BJ (cell line): ENCODE measurements around the gene AK2. TPM values are rescaled to one million over a fixed set of nuclear protein-coding genes. Genes with fewer than 3 reads are reported as not detected.

Experiments
- CTCF ChIA-PET: fragments of 350-600 bp; formaldehyde crosslinking; extraction: SDS; loops from one replicate; lab custom pipeline; 2021; ENCODE audit warnings: antibody characterized with exemption, inconsistent platforms; lab: Yijun Ruan, JAX
- POLR2A ChIA-PET: fragments of 300-600 bp; sonication (Branson Sonifier 250); formaldehyde crosslinking; extraction: SDS; loops from one replicate; lab custom pipeline; 2021; ENCODE audit warnings: antibody characterized with exemption; lab: Charles Lee
- DNase-seq: peaks from one replicate; pipeline ENCODE4 v3.0.0-alpha.2; 2011; ENCODE audit warnings: low read depth
- H3K27me3 ChIP-seq: 2 replicates; pipeline ENCODE4 v1.6.0; 2011; ENCODE audit warnings: low read length; ENCODE audit not compliant: control insufficient read depth, insufficient read depth
- H3K36me3 ChIP-seq: 2 replicates; pipeline ENCODE4 v1.5.1; 2011; ENCODE audit warnings: low read length; ENCODE audit not compliant: control insufficient read depth, insufficient read depth
- H3K4me3 ChIP-seq: 2 replicates; pipeline ENCODE4 v1.5.1; 2011; ENCODE audit warnings: low read depth, mild to moderate bottlenecking, control low read depth, low read length
- polyA plus RNA-seq: library from polyadenylated mRNA; depleted of rRNA; stranded (reverse); fragments of >200 nt; gene quantifications from 2 replicates; pipeline ENCODE4 v1.2.3, GENCODE V29; 2011
- TF ChIP-seq, protein P1 (sequence below): IDR thresholded peaks from 2 replicates; pipeline ENCODE4 v1.5.1; 2011; ENCODE audit warnings: low read depth, mild to moderate bottlenecking, control low read depth, inconsistent platforms, low read length, moderate library complexity; ENCODE audit not compliant: insufficient read depth

Gene AK2
- polyA plus RNA-seq, 1 experiment: 131 TPM

DNA sequence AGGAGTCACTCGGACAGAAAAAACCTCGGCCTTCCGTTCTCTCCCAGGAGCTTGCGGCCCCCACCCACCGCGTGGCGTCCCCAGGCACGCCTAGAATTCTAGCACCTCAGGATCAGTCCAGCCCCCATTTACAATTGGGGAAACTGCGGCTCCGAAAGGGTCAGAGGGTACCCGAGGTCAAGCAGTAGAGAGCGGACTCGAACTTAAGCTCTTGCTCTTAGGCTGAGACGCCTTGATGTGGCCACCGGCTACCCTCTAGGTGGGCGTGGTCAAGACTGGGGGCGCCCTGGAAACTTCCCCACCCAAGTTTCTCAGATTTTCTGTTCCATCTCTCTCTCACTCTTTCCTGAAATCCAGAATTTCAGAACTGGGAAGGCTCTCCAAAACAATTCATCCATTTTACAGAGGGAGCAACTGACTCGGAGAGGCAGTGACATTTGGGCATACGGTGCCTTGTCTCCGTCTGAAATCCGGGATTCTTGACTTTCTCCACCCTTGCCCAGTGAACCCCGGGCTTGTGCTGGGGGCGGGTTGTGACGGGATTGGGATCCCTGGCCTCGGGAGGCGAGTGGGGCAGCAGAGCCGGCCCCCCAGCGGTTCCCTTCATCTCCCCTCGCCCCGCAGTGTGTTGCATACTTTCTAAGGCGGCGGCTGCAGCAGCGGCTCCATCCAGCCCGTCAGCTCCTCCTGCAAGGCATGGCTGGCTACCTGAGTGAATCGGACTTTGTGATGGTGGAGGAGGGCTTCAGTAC lies 45.0 kb upstream of the AK2 start:
- Histone ChIP-seq H3K27me3 (no peaks in the 10 kb centered on the region), H3K4me3 (peak overlapping the region; percentile 76), H3K36me3 (no peaks in the 10 kb centered on the region)
- TF ChIP-seq, protein P1, sequence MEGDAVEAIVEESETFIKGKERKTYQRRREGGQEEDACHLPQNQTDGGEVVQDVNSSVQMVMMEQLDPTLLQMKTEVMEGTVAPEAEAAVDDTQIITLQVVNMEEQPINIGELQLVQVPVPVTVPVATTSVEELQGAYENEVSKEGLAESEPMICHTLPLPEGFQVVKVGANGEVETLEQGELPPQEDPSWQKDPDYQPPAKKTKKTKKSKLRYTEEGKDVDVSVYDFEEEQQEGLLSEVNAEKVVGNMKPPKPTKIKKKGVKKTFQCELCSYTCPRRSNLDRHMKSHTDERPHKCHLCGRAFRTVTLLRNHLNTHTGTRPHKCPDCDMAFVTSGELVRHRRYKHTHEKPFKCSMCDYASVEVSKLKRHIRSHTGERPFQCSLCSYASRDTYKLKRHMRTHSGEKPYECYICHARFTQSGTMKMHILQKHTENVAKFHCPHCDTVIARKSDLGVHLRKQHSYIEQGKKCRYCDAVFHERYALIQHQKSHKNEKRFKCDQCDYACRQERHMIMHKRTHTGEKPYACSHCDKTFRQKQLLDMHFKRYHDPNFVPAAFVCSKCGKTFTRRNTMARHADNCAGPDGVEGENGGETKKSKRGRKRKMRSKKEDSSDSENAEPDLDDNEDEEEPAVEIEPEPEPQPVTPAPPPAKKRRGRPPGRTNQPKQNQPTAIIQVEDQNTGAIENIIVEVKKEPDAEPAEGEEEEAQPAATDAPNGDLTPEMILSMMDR: no peak
- POLR2A ChIA-PET: interaction anchor here (0.7 kb wide), 1 partner anchor 205 kb away, joined by 5 read pairs; no protein-coding TSS in a partner anchor
- CTCF ChIA-PET: interaction anchor here (0.5 to 3.1 kb wide), 9 partner anchors 11 to 562 kb away, joined by 3 to 18 read pairs (median 4); no protein-coding TSS in a partner anchor
- DNase-seq: no peak

DNA sequence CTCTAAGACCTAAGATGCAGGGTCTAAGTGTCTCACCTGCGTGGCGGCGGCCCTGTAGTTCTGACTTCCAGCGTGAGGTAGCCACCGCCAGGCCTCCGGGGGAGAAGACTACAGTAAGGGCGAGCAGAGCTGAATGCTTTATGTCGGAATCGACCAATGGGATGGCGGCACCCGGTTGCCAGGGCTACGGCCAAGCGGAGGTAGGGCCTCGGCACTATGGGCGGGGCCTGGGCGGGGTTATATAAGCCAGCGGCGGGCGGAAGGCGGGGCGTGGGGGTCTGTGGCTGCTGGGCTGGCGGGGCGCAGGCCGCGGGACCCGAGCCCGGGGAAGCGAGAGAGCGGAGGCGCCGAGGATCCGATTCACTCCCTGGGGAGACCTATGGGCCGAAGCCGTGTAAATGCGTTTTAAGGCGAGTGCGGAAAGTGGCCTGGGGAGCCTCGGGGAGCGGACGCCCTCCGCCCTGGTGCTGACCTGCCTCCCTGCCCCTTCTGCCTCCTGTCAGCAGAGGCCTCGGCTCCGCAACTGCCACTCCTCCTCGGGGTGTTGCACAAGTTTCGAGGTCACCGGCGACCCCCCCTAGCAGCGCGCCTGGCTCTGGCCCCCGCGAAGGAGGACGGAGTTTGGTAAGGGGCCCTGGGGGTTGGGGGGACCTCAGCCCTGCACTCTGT lies 44.3 kb upstream of the AK2 start, which contains the start of gene AZIN2:
TSS of gene AZIN2 (plus strand) at position 269 of the 669 bp plus-strand sequence. CDS start 1,097 bp downstream, outside the sequence.
- TF ChIP-seq, protein P1: no peak
- H3K36me3 ChIP-seq: no peaks in the 10 kb centered on the region
- ChIA-PET CTCF (interaction anchor here (0.5 to 3.1 kb wide), 9 partner anchors 14 to 205 kb away, joined by 3 to 18 read pairs (median 4); no protein-coding TSS in a partner anchor), POLR2A (interaction anchor here (0.6 kb wide), 1 partner anchor 93 kb away, joined by 8 read pairs; no protein-coding TSS in a partner anchor)
- DNase-seq: peak; percentile 63
- peak within 1 kb of the TSS; percentile 76 for H3K4me3 ChIP-seq
- no peaks in the 10 kb centered on the region for H3K27me3 ChIP-seq

DNA sequence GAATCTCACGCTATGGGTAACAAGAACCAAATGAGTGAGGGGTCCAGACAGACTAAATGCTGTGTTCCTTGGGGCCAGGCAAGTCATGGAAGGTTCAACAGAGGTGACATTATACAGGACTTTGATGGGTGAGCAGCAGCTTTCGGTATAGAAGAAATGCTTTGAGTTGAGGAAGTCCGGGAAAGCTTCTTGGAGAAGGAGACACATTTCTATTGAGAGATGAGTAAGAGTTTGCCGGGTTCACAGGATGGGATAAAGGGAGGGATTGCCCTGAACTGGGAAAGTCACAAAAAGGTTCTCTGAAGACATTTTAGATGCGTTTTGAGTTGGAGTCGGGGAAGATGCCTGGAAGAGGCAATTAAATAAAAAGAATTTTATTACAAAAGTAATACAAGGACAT lies 43.7 kb upstream of the AK2 start:
- POLR2A ChIA-PET: interaction anchor here (0.6 kb wide), 1 partner anchor 92 kb away, joined by 8 read pairs; no protein-coding TSS in a partner anchor

DNA sequence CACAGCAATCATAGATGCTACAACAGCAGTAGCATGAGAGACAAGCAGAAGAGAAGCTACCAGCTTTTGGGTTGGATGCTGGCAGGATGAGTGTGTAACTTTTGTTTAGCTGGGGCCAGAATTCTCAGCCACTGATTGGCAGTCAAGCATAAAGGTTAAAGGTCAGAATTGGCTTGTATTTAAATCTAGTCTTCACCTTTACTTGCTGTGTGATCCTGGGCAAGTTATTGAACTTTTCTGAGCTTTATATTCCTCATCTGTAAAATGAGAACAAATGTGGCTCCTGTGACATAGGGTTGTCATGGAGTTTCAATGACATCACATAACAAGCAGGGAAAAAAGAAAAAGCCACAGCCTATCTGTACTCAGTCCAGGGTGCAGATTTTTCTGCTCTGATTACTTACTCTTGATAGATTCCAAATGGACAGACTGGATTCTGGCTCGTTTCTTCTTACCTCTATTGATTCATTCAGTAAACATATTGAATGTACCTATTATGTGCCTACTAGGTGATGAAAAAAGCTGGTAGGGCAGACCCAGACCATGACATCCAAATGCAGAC lies 41.4 kb upstream of the AK2 start:
- Histone ChIP-seq H3K36me3 (no peaks in the 10 kb centered on the region), H3K4me3 (no peak overlapping the region), H3K27me3 (no peaks in the 10 kb centered on the region)
- no peak for DNase-seq
- ChIA-PET CTCF (interaction anchor here (0.9 kb wide), 1 partner anchor 15 kb away, joined by 3 read pairs; no protein-coding TSS in a partner anchor), POLR2A (no interaction called here)
- TF ChIP-seq, protein P1: no peak

More for the DNA sequence above, 43.7 kb upstream of the AK2 start:
- CTCF ChIA-PET: interaction anchor here (0.9 to 2.1 kb wide), 5 partner anchors 16 to 204 kb away, joined by 3 to 8 read pairs (median 4); no protein-coding TSS in a partner anchor
- no peaks in the 10 kb centered on the region for H3K27me3 ChIP-seq
- DNase-seq: no peak
- peak overlapping the region; percentile 76 for H3K4me3 ChIP-seq
- no peaks in the 10 kb centered on the region for H3K36me3 ChIP-seq
- TF ChIP-seq, protein P1: no peak
